ENCODE measurements around the gene TMEM266.

The TMEM266 gene

DNA sequence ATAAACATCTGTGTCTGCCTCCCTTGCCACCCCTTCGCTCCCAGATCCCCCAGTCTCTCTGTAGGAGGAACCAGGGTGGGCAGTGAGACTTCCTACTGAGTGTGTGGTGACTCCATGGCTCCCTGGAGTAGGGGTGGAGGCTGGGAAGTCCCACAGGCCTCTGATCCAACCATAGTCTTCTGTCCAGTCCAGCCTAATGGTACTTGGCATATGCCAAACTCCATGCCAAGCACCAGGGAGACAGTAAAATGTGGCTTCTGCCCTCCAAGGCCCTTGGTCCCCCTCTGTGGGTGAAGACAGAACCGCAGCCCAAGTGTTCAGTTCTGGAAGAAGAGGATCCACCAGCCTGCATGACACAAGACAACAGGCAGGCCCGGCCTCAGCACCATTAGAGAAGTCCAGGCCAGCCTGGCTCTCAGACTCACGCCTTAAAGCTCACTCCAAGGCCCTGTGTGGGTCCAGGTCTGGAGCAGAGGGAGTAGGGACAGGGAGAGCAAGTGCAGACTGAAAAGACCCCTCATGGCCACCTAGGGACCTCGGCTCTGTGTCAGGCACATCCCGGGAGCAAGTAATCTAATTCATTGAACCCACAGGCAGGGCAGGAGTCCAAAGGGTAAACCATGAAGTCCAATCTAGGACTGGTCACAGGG is 138.8 kb downstream of the TMEM266 start:
- DNase-seq (ENCODE audit: insufficient read length, low spot score) (no peak), FAIRE-seq (no peak)

DNA sequence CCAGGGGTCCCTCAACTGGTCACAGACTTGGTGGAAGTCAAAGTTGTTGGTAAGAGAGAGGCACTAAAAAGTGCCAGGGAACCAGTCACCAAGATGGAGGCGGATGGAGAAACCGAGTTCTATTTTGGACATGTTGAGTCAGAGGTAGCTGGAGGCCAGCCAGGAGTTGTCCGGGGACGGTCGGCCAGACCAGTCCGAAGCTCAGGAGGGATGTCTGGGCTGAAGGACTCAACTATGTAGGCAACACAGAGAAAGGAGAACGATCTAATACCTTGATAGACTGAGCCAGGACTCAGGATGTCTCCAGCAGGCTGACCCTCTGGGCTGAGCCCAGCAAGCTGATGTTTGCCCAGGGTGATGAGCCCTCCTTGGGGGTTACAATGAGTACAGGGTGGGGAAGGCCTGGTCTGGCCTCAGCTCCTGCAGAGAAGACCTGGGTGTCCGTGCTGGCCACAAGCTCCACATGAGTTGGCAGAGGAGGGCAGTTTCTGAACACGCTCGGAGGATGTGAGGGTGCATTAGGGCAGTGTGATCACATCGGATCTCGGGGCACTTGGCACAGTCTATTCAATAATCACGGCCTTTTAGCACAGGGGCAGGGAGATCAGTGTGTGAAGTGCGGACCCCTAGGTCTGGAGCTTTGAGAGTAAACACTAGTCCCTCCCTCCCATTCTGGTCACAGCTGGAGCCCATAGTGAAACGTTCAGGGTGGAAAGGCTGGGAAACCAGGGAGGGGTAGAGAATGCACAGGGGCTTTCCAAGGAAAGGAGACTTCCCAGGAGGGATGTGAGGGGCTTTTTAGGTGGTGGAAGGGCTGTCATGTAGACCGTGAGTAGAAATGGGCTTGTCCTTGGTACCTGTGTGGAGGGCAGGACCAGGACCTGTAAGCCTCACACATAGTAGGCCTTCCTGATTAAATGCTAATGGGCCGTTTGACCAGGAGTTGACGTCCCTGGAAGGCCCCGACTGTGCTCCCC is 139.6 kb downstream of the TMEM266 start:
- FAIRE-seq, result no peak
- no peak for DNase-seq (ENCODE audit: insufficient read length, low spot score)

DNA sequence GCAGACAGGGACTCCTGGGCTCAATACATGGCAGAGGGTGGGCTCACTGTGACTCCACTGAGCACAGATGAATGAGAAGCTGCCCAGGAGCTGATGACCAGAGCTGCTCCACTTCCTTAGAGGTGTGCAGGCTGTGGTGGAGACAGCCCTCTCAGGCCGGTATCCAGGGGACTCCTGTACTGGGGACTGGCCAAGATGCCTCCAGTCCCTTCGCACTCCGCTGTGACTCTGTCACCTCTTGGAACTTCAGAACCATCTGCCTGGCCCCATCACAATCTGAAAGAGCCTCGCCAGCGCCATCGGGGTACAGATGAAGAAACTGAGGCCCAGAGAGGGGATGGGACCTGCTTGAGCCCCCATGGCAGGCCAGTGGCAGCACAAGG is 140.3 kb downstream of the TMEM266 start:
- DNase-seq (ENCODE audit: insufficient read length, low spot score), result no peak
- no peak for FAIRE-seq

DNA sequence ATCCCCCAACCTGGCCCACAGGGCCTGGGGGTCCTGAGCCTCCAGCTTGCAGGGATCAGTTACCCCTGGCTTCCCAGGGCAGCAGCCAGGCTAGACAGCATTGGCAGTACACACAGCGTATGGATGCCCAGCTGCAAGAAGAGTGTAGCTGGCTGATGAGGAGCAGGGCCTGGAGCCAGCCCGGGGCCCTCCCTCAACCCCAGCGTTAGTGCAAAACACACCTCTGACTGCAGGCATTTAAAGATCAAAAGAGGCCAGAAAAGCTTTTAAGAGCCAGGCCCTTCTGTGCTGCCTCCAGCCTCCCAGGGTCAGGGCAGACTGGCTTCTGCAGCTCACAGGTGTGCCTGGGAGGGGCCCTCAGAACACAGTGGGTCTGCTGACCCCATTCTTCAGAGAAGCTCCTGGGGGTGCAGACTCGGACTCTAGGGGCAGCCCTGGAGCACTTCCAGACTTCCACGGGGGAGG is 140.9 kb downstream of the TMEM266 start:
- FAIRE-seq, result no peak
- no peak for DNase-seq (ENCODE audit: insufficient read length, low spot score)

DNA sequence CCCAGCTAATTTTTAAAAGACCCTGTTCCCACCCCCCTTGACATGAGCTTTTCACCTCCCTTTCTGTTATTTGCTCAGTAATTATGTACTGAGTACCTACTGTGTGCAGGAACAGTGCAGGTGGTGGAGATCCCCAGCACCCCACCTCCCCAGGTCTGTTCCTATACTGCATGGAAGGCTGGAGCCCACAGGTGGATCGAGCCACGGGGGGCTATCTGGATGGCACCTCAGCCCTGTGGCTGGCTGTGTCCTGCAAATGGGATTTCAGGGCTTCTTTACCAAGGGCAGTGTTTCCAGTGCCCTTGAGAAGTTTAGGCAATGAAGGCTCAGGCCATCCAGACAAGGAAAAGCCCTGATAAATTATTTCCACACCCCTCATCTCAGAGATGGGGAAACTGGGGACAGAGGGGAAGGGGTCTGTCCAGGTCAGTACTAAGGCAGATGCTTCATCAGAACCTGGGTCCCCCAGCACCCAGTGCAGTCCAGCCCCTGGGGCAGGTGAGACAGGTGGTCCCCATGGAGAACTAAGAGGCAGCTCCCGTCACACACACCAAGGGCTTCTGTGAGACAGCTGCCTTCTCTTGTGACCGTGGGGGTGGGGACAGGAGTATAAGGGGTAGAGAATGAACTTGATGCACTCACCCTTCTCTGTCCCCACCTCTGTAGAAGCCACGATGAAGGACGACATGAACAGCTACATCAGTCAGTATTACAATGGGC is 141.9 kb downstream of the TMEM266 start:
- DNase-seq (ENCODE audit: insufficient read length, low spot score) (no peak), FAIRE-seq (no peak)

DNA sequence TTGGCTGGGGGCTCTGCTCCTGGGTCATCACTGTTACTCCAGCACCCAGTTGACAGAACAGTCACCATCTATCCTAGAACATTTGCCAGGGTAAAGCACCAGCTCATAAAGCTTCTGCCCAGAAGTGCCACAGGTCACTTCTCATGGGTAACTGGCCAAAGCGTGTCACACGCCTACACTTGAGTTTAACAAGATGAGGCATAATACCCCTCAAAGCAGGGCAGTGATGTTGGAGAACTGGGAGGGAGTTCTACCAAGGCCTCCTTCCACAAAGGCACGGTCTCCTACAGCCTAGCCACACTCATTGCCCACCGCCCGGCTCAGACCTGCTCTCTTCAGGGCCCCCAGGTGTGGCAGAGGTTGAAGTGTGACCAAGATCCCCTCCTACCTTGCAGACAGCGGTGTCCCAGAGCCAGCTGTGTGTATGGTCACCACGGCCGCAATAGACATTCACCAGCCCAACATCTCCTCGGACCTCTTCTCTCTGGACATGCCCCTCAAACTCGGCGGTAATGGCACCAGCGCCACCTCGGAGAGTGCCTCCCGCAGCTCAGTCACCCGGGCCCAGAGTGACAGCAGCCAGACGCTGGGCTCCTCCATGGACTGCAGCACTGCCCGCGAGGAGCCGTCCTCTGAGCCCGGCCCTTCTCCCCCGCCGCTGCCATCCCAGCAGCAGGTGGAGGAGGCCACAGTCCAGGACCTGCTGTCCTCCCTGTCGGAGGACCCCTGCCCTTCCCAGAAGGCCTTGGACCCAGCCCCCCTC is 143.7 kb downstream of the TMEM266 start:
- no peak for FAIRE-seq
- no peak for DNase-seq (ENCODE audit: insufficient read length, low spot score)

DNA sequence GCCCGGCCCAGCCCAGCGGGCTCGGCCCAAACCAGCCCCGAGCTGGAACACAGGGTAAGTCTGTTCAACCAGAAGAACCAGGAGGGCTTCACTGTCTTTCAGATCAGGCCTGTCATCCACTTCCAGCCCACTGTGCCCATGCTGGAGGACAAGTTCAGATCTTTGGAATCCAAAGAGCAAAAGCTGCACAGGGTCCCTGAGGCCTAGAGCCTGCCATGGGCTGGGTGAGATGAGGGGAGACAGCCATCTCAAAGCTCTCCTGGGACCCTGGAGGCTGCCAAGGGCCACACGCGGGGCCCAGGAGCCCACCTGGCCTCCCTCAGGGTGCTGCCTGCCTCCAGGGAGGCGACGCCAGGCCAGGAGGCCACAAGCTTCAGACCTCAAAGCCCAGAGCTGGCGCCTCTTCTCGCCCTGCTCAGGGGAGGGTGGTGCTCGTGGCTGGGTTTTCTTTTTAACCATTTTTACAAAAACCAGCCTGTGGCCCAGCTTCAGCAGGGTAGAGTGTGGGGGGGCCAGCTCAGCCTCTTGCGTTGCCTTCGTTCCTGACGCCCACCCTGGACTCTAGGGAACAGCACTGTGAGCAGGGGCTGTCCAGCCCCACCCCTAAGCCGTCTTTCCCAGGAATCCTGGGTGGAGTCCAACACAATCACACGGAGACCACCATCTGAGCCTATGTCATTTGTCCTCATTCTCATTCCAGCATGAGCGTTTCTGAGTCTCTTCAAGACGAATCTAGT is 144.5 kb downstream of the TMEM266 start:
- no peak for FAIRE-seq

DNA sequence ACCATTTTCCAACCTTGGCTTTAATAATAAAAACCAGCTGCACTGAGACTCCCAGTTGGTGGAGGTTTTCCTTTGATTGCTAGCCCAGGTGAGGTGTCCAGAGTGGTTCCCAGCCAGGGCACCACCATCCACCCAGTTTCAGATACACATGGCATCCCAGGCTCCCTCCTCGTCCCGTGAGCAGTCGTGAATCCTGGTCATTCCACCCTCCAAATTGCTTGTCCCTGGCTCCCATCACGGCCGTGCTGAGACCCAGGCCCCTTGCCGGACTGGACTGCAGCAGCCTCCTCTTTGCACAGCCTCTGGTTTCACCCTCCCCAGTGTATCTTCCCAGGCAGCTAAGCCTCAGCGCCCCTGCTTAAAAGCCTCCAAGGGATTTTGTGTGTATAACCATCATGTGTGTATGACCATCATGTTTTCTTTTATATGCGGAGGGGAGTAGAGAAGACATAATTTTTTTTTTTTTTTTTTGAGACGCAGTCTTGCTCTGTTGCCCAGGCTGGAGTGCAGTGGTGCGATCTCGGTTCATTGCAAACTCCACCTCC is 145.2 kb downstream of the TMEM266 start:
- FAIRE-seq (no peak), DNase-seq (ENCODE audit: insufficient read length, low spot score) (no peak)

More for the DNA sequence above, 144.5 kb downstream of the TMEM266 start:
- DNase-seq (ENCODE audit: insufficient read length, low spot score), result no peak

DNA sequence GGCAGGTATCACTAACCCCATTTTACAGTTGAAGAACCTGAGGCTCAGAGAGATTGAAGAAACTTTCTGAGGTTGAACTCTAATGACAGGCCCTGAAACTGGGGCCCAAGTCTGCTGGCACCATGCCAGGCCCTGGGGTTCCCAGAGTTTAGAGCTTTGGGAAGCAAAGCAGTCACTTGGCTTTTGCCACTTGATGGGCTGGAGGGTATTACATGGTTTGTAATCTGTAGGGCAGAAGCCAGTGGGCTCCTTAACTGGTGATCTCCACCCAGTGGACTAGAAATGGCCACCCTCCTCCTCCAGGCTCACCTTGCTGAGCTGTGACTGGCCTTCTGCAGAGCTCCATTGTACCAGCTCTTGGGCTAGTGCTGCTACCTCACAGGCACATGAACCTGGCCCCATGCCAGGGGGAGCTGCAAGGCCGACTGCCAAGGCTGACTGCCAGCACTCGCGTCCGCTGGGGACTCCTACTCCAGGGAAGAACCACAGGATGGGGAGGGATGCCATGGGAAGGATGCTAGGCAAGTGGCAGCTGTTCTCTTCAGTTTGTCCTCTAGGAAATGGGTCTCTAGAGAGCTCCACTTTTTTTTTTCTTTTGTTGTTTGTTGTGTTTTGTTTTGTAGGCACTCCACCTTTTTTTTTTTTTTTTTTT is 146.7 kb downstream of the TMEM266 start:
- FAIRE-seq (no peak), DNase-seq (ENCODE audit: insufficient read length, low spot score) (no peak)

DNA sequence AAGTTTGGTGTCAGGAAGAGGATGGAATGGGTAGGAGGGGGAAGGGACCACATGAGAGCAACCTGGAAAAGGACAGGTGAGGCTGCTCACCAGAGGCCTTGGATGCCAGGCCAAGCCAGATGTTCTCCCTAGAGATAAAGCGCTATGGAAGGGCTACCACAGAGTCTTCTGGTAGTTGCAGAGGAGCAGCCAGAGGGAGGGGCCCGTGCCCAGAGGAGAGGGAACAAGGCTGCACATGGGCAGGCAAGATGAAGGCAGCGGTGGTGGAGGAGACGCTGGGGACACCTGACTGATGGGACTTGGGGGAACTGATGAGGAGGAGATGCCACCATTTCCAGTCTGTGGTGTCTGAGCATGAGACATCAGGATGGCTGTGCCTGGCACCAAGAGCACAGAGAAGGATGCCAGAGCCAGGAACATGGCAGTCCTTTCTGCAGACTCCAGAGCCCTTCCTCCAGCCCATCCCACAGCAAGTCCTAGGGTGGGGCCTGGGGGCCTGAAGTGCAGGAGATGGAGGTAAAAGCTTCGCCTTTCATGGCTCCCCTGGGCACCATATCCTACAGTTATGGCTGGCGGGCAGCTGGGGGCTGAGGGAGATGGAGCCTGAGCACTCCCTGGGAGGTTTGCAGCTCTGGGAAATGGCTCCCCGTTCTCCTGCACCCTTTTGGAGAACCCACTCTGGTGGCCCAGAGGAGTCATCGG is 148.4 kb downstream of the TMEM266 start:
- FAIRE-seq (no peak), DNase-seq (ENCODE audit: insufficient read length, low spot score) (no peak)

DNA sequence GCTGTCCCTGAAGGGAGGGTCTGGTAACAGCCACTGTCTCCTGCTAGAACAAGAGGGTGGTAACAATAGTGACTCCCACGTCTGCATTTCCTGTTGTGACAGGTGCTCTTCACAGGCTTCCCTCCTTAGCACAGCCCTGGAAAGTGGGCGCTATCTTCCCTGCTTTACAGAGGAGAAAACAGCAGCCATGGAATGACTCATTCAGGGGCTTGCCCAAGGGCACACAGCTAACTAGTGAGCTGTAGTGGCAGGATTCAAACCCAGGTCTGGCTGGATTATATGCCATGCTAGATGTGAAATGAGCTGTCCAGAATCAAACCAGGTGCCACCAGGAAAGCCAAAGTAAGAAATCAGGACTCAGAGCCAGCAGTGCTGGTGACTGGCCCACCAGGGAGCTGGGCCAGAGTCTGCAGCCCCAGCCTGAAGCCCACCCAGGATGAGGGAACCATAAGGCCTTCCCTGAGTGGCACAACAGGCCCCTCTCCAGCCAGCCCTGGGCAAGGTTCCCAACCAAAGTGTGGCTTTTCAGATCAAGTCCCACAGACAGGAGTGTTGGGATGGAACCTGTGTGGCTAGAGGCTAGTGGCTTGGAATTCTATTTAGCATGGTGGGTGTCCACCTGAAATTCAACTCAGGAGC is 149.1 kb downstream of the TMEM266 start:
- FAIRE-seq, result no peak
- no peak for DNase-seq (ENCODE audit: insufficient read length, low spot score)

DNA sequence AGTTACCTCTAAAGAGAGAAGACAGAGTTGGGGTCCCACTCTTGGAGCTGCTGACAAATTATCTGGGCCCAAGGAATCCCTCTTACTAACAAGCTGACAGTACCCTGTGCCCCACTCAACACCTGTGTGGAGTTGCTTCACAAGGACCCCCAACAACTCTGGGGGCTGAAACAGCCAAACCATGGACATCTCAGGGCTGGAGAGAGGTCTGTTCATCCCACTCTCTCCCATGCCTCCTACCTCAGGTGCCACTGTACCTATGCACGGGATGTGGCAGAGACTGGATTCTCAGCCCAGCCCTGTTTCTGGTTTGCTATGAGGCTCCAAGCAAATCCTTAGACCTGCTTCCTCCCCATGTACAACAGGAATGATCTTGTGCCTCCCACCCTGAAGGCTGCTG is 149.7 kb downstream of the TMEM266 start:
- FAIRE-seq (no peak), DNase-seq (ENCODE audit: insufficient read length, low spot score) (no peak)

DNA sequence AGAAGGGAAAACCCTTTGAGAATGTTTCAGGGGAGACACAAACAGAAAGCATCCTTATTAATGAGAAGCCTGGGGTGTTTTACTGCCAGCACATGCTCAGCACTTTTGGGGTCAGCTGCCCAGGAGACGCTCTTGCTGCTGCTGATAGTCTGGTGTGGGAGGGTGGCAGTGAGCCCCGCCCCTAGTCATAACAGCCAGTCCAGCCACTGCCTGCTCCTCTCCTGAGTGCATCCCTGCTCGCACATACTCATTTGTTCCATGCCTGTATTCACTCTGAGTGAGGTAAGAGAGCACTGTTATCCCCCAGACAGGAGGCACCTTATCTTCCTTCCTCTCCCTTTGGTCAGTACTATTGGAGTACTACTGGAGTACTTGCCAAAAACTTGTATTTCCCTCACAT is 150.2 kb downstream of the TMEM266 start:
- no peak for FAIRE-seq
- no peak for DNase-seq (ENCODE audit: insufficient read length, low spot score)

DNA sequence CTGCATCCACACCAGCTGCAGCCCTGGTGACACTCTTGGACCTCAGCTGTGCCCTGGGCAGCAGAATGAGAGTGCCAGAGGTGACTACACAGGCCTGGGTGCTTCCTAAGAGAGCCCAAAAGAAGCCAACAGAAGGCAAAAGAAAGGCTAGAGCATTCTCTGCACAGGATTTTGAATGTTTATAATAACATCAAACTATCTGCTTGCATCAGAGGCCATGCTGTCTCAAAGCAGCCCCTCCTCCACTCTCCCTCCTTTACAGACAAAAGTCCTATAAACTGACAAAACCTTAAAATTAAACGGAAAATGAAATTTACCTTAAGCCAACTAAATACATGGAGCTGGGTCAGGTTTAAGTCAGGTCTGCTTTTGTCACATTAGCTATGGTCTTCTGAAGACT is 155.8 kb downstream of the TMEM266 start:
- no peak for DNase-seq (ENCODE audit: insufficient read length, low spot score)
- FAIRE-seq, result no peak

DNA sequence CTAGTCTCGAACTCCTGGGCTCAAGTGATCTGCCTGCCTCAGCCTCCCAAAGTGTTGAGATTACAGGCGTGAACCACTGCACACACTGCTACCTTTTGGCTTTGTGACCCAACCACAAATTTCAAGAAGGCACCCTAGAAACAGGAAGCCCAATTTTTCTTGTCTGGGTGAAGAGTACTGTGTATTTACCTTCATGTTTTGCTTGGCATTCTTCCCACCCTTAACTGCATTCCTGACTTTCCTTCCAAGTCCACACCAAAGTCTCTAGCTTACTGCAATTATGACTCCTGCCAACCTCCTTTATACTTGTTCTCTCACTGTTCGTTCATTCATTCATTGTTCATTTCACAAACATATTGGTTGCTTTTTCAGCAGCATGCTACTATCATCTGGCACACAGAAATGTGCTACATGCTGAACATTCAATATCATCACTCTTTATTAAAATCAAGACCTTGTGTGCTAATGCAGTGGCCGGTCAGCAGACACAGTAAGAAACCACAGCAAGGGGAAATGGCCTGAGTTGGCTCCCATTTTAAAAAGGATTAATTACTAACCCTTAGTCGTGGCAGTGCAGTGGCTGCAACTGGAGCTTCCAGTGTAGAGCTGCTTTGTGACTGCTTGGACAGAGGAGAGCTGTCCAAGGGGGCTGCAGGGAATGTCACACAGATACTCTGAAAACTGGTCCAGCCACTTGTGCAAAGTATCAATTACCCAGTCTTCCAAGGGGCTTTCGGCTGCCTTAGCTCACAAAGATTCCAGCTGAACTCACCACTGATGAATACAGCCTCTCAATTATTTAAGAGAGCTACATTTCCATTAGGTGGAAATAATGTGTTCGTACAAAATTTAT is 157.5 kb downstream of the TMEM266 start:
- FAIRE-seq (no peak), DNase-seq (ENCODE audit: insufficient read length, low spot score) (no peak)

DNA sequence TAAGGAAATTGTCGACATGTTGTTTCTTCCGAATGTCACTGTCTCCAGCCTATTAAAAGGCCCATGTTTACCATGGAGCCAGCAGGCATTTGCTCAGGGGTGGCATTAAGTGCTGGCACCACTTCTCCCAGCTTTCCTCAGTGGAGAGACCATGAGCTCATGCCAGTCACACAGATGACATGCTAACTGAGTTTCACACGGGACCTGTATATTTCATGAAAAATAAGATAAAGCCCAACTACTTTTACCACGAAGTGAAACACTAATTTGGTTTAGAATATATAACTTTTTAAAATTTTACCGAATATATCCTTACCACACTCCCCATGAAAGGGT is 158.1 kb downstream of the TMEM266 start:
- no peak for FAIRE-seq

DNA sequence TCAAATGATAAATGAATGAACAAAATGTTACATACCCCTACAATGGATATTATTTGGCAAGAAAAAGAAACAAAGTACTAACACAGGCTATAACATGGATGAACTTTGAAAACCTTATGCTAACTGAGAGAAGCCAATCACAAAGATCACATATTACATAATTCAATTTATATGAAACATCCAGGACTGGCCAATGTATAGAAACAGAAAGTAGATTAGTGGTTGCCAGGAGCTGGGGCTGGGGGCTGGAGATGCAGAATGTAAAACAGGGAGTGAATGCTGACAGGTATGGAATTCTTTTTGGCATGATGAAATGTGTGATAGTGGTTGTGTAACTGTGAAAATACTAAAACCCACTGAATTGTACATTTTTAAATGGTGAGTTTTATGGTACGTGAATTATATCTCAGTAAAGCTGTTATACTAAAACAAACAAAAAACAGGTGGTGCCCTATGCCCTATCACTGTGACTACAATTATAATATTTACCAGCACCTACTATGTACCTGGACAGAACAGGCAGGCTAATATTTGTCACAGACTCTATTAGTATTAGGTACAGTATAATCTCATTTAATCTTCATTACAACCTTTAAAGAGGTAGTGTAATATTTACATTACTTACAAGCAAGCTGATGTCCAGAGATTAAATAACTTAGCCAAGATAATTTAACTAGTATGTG is 161.4 kb downstream of the TMEM266 start:
- DNase-seq (ENCODE audit: insufficient read length, low spot score) (no peak), FAIRE-seq (no peak)

More for the DNA sequence above, 158.1 kb downstream of the TMEM266 start:
- DNase-seq (ENCODE audit: insufficient read length, low spot score), result no peak
